NCI-H526 treated with DMSO at 0.1 percent for 48 hours (cell line): ENCODE results near the gene RYR3.

Experiments used
- DNase-seq: peaks from one replicate; lab custom pipeline; 2025; lab: John Stamatoyannopoulos, UW

RYR3 gene

GRCh38 chr15:33641069-33641468, 330.3 kb downstream of the RYR3 start:
- no peak for DNase-seq

- DNase-seq: no peak
Observed at GRCh38 chr15:33644304-33644703, 333.5 kb downstream of the RYR3 start.

GRCh38 chr15:33646744-33647143, 336.0 kb downstream of the RYR3 start:
- DNase-seq: no peak

- DNase-seq: no peak
Observed at GRCh38 chr15:33649217-33649933, 338.6 kb downstream of the RYR3 start.

GRCh38 chr15:33654860-33655259, 344.1 kb downstream of the RYR3 start:
- DNase-seq: no peak

GRCh38 chr15:33655488-33655887, 344.7 kb downstream of the RYR3 start:
- DNase-seq: no peak

- no peak for DNase-seq
Observed at GRCh38 chr15:33656168-33656567, 345.4 kb downstream of the RYR3 start.

- DNase-seq: no peak
Observed at GRCh38 chr15:33660151-33660550, 349.4 kb downstream of the RYR3 start.

GRCh38 chr15:33662014-33662413, 351.2 kb downstream of the RYR3 start:
- DNase-seq: no peak

GRCh38 chr15:33664947-33665346, 354.2 kb downstream of the RYR3 start:
- no peak for DNase-seq

GRCh38 chr15:33670567-33670966, 359.8 kb downstream of the RYR3 start:
- DNase-seq: no peak

GRCh38 chr15:33671456-33671855, 360.7 kb downstream of the RYR3 start:
- DNase-seq: no peak

- peak; percentile 22 for DNase-seq
Observed at GRCh38 chr15:33675246-33675645, 364.5 kb downstream of the RYR3 start.

- no peak for DNase-seq
Observed at GRCh38 chr15:33677238-33677830, 366.6 kb downstream of the RYR3 start.

GRCh38 chr15:33678176-33678575, 367.4 kb downstream of the RYR3 start:
- DNase-seq: no peak

GRCh38 chr15:33678602-33679001, 367.8 kb downstream of the RYR3 start:
- no peak for DNase-seq

- DNase-seq: no peak
Observed at GRCh38 chr15:33679061-33679460, 368.3 kb downstream of the RYR3 start.

GRCh38 chr15:33680336-33680735, 369.6 kb downstream of the RYR3 start:
- no peak for DNase-seq

- no peak for DNase-seq
Observed at GRCh38 chr15:33693166-33693800, 382.5 kb downstream of the RYR3 start.

- DNase-seq: no peak
Observed at GRCh38 chr15:33698126-33698525, 387.4 kb downstream of the RYR3 start.

GRCh38 chr15:33699145-33699544, 388.4 kb downstream of the RYR3 start:
- no peak for DNase-seq

- no peak for DNase-seq
Observed at GRCh38 chr15:33699691-33700447, 389.1 kb downstream of the RYR3 start.
